Choroid plexus epithelial cell (primary cell): ENCODE measurements around the gene NLRP1.

Experiments
- DNase-seq: peaks from one replicate; pipeline ENCODE4 v3.0.0-alpha.2; 2010; ENCODE audit warnings: low read depth
- H3K4me3 ChIP-seq: 2 replicates; pipeline ENCODE4 v1.5.1; 2011; ENCODE audit warnings: low read depth, mild to moderate bottlenecking, control low read depth, low read length, moderate library complexity
- TF ChIP-seq, protein P1 (sequence below): conservative IDR thresholded peaks from 2 replicates; pipeline ENCODE4 v1.5.1; 2011; ENCODE audit warnings: low read depth, mild to moderate bottlenecking, control low read depth, inconsistent platforms, low read length, moderate library complexity

The NLRP1 gene

DNA sequence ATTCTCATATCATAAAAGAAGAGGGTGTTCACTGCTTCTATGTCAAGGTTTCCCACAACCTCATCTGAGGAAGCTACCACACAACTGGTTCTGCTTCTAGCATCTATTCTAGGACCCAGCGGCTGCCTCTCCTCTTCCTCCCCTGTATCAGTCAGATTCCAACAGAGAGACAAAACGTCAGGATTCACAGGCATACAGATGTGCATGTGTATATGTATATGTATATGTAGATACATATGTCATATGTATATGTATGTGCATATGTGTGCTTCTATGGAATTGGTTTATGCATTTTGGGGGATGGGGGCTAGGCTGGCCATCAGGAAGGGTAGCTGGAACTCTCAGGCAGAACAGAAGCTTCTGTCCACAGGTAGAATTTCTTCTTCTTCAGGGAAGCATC is 37.4 kb upstream of the NLRP1 start:
- TF ChIP-seq, protein P1, sequence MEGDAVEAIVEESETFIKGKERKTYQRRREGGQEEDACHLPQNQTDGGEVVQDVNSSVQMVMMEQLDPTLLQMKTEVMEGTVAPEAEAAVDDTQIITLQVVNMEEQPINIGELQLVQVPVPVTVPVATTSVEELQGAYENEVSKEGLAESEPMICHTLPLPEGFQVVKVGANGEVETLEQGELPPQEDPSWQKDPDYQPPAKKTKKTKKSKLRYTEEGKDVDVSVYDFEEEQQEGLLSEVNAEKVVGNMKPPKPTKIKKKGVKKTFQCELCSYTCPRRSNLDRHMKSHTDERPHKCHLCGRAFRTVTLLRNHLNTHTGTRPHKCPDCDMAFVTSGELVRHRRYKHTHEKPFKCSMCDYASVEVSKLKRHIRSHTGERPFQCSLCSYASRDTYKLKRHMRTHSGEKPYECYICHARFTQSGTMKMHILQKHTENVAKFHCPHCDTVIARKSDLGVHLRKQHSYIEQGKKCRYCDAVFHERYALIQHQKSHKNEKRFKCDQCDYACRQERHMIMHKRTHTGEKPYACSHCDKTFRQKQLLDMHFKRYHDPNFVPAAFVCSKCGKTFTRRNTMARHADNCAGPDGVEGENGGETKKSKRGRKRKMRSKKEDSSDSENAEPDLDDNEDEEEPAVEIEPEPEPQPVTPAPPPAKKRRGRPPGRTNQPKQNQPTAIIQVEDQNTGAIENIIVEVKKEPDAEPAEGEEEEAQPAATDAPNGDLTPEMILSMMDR, result no peak
- H3K4me3 ChIP-seq, result no peak overlapping the region

DNA sequence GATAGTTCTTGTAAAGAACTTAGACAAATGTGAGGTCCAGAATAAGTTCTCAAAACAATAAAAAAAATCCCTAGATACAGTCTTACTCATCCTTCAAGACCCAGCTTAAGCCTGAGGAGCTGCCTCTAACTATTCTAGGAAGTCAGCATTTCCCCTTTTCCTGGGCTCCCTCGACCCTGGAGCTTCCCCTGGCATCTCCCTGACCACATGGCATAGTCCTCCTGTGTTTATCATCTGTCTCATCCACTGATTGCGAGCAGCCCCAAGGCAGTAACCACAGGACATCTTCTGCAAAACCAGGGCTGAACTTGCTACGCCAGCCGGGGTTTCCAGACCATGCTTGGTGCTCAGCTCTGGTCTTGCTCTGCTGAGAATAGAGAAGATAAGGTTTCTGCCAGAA is 36.7 kb upstream of the NLRP1 start:
- no peak for DNase-seq
- TF ChIP-seq, protein P1, result no peak
- no peak overlapping the region for H3K4me3 ChIP-seq

More for the DNA sequence above, 37.4 kb upstream of the NLRP1 start:
- DNase-seq, result no peak

DNA sequence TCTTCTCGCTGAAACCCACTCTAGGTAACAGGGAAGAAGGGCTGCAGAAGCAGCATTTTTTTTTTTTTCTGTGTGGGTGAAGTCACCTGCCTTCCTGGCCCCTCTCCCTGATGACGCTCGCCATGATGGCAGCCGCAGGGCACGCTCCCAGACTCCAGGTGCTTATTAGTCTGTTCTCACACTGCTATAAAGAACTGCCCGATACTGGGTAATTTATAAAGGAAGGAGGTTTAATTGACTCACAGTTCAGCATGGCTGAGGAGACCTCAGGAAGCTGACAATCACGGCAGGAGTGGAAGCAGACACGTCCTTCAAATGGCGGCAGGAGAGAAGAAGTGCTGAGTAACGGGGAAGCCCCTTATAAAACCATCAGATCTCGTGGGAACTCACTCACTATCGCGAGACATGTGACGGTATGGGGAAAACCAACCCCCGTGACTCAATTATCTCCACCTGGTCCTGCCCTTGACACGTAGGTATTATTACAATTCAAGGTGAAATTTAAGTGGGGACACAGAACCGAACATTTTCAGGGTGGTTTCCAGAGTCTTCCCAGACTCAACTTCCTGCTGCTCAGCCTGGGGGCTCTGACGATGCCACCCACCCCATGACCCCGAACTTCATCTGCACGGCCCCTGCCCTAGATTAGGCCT is 34.9 kb upstream of the NLRP1 start:
- DNase-seq, result no peak
- TF ChIP-seq, protein P1, result no peak
- no peak overlapping the region for H3K4me3 ChIP-seq

DNA sequence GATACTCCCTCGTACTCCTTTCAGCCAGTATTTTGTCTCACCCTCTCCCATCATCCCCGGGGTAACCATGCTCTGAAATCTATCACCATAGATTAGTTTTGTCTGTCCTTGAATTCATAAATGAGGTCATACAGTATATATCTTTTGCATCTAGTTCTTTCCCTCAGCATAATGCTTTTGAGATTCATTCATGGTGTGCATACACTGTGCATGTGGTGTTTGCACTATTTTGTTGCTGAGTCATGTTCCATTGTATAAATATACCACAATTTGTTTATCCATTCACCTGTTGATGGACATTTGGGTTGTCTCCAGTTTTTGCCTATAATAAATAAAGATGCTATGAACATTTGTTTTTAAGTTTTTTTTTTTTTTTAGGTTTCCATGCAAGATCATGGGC is 34.2 kb upstream of the NLRP1 start:
- DNase-seq, result no peak

DNA sequence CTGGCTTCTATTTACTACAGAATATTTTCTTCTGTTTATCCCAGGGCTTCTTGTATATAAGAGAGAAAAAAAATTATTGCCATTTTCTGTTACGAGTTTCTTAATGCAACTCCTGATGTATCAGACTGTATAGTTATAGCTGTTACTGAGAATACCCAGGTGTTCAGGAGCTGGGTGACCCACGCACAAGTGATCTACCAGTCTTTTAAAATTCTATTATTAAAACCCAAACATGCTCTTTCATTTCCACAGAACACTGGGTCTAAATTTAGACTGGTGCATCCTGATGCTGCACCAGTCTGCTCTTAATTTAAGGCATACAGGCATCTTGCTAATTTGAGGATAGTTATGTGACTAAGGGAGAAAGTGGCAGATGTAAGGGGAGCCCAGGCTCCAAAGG is 31.2 kb upstream of the NLRP1 start:
- H3K4me3 ChIP-seq, result no peak overlapping the region
- no peak for DNase-seq
- TF ChIP-seq, protein P1, result no peak

More for the DNA sequence above, 34.2 kb upstream of the NLRP1 start:
- H3K4me3 ChIP-seq, result no peak overlapping the region
- TF ChIP-seq, protein P1, result no peak

DNA sequence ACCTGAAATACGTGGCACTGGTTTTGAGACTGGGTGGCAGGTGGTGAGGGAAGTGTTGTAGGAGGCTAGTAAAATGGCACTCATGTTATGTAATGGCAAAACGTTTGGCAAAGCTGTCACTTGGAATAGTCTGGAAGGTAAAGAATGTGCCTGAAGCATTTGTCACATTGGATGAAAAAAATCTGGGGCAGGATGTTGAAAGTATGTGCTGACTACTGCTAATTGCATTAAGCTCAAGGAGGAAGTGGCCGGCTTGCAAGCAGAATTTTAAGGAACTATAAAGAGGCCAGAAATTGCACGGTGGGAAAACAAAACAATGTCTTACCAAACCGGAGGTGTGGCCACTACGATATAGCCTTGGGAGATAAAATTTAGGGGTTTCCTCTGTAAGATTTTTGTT is 26.6 kb upstream of the NLRP1 start:
- DNase-seq, result no peak
- H3K4me3 ChIP-seq, result no peak overlapping the region
- TF ChIP-seq, protein P1, result no peak

DNA sequence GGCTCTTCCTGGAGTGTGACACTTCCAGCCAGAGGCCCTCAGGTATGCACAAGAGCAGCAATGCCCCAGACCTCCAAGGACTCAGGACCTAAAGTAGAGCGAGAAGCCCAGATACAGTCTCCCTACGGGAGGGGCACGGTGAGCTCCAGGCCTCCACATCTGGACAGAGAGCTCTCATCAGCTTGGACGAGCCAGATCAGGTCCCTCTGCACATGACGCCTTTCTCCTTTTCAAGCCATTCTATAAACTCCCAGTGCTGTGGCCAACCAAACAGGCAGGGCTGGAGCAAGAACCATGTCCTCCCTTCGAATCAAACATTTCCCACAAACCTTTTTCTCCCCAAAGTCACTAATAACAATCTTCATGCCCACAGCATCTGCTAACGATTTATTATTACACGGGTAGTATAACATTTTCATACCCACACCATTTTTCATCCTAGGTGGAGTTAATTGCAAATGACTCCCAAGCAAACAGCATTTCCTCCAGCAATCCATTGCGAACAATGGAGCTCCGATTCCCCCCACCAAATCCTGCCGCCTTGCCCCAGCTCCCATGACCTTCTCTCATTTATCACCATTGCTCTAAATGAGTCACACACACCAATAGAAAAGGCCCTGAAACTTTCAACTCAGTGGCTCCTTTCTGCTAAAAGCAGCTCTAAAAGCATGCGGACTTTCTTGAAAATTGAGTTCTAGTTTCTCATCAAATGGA is 24.2 kb upstream of the NLRP1 start:
- DNase-seq, result no peak
- TF ChIP-seq, protein P1, result no peak

More for the DNA sequence above, 24.2 kb upstream of the NLRP1 start:
- H3K4me3 ChIP-seq, result no peak overlapping the region
